Keratinocyte (primary cell): ENCODE results near the gene LAMA2. TPM values are rescaled to one million over a fixed set of nuclear protein-coding genes. Genes with fewer than 3 reads are reported as not detected.

Source experiments
- DNase-seq: peaks from one replicate; pipeline ENCODE4 v3.0.0-alpha.2; 2011; ENCODE audit warnings: low read depth, missing footprints, low spot score
- FAIRE-seq: peaks from 2 replicates; lab custom pipeline; 2011; peaks lifted over from hg19 to GRCh38; lab: Jason Lieb, UNC
- H2AFZ ChIP-seq: 2 replicates; pipeline ENCODE4 v1.6.0; 2012; ENCODE audit warnings: low read length, control low read depth, inconsistent platforms; ENCODE audit not compliant: control insufficient read depth
- H3K27ac ChIP-seq: 2 replicates; pipeline ENCODE4 v1.5.1; 2011; ENCODE audit warnings: low read length; ENCODE audit not compliant: control insufficient read depth, insufficient read depth
- H3K27me3 ChIP-seq: 3 replicates; pipeline ENCODE4 v1.6.0; 2011; ENCODE audit warnings: low read length; ENCODE audit not compliant: control insufficient read depth, insufficient read depth; ENCODE audit errors: extremely low read depth
- H3K36me3 ChIP-seq, 2 experiments: 2 replicates in 1 of 2; 3 replicates in 1 of 2; pipeline ENCODE4 v1.5.1; 2011; ENCODE audit warnings: low read length in 2 of 2, mild to moderate bottlenecking in 1 of 2; ENCODE audit not compliant: control insufficient read depth in 2 of 2, insufficient read depth in 2 of 2; ENCODE audit errors: extremely low read depth in 1 of 2
- H3K4me1 ChIP-seq: 3 replicates; pipeline ENCODE4 v1.5.1; 2011; ENCODE audit warnings: low read length; ENCODE audit not compliant: control insufficient read depth, insufficient read depth; ENCODE audit errors: extremely low read depth
- H3K4me2 ChIP-seq: 3 replicates; pipeline ENCODE4 v1.6.0; 2011; ENCODE audit warnings: low read depth, low read length; ENCODE audit not compliant: control insufficient read depth, insufficient read depth; ENCODE audit errors: extremely low read depth
- H3K4me3 ChIP-seq, 3 experiments: fragments of 200-600 bp in 1 of 3; sonication (generic) in 1 of 3; 2 replicates in 2 of 3; 3 replicates in 1 of 3; pipeline ENCODE4 v1.5.1; 2011 to 2016; ENCODE audit warnings: low read length in 3 of 3, mild to moderate bottlenecking in 3 of 3, control low read depth in 2 of 3, inconsistent platforms in 1 of 3, low read depth in 1 of 3, mixed read lengths in 1 of 3, mixed run types in 1 of 3, moderate library complexity in 1 of 3; ENCODE audit not compliant: control insufficient read depth in 2 of 3, insufficient read depth in 2 of 3; ENCODE audit errors: extremely low read depth in 1 of 3
- H3K79me2 ChIP-seq: 2 replicates; pipeline ENCODE4 v1.6.0; 2012; ENCODE audit warnings: low read length; ENCODE audit not compliant: control insufficient read depth, insufficient read depth
- H3K9ac ChIP-seq: 3 replicates; pipeline ENCODE4 v1.6.0; 2011; ENCODE audit warnings: low read length; ENCODE audit not compliant: control insufficient read depth, insufficient read depth; ENCODE audit errors: extremely low read depth
- H3K9me1 ChIP-seq: 3 replicates; pipeline ENCODE4 v1.6.0; 2011; ENCODE audit warnings: low read length; ENCODE audit not compliant: control insufficient read depth, insufficient read depth; ENCODE audit errors: extremely low read depth
- H3K9me3 ChIP-seq: 2 replicates; pipeline ENCODE4 v1.5.1; 2012; ENCODE audit warnings: low read depth, low read length; ENCODE audit not compliant: control insufficient read depth
- H4K20me1 ChIP-seq: 3 replicates; pipeline ENCODE4 v1.6.0; 2011; ENCODE audit warnings: low read length; ENCODE audit not compliant: control insufficient read depth, insufficient read depth; ENCODE audit errors: extremely low read depth
- EZH2 ChIP-seq: IDR thresholded peaks from one replicate; pipeline ENCODE4 v1.6.1; 2012; ENCODE audit warnings: inconsistent platforms, mild to moderate bottlenecking, low read length, moderate library complexity
- dilution Hi-C: fragments of 300-500 bp; cut with MboI; formaldehyde crosslinking; loops from one replicate; pipeline ENCODE4 v1.7.0; 2020; ENCODE audit warnings: low sequenced_read_pairs; ENCODE audit not compliant: extremely low pct_ligation_motif_present
- polyA plus RNA-seq, 5 experiments: library from polyadenylated mRNA; depleted of rRNA in 3 of 5; stranded (reverse) in 3 of 5; stranded (forward) in 1 of 5; unstranded in 1 of 5; fragments of >200 nt; gene quantifications; 1 replicate in 1 of 5; 2 replicates in 3 of 5; 3 replicates in 1 of 5; pipeline versions ENCODE4 v1.2.1 to v1.2.3, GENCODE V29; 2011 to 2012; ENCODE audit warnings: missing spikeins in 2 of 5, low read depth in 1 of 5, low replicate concordance in 1 of 5
- TF ChIP-seq, protein P1 (sequence below), 3 experiments: IDR thresholded peaks in 1 of 3; conservative IDR thresholded peaks in 1 of 3; optimal IDR thresholded peaks in 1 of 3; 2 replicates in 2 of 3; 3 replicates in 1 of 3; pipeline versions ENCODE3 to v1.5.1; 2011; ENCODE audit warnings: low read length in 3 of 3, mild to moderate bottlenecking in 3 of 3, moderate library complexity in 2 of 3, control low read depth in 1 of 3, inconsistent platforms in 1 of 3; ENCODE audit not compliant: insufficient read depth in 2 of 3; ENCODE audit errors: extremely low read depth in 1 of 3

LAMA2 gene
- polyA plus RNA-seq, 1 donor (not counting 4 experiments of a cell fraction or from before 2014, with no cell fraction given), result 1.4 TPM

DNA sequence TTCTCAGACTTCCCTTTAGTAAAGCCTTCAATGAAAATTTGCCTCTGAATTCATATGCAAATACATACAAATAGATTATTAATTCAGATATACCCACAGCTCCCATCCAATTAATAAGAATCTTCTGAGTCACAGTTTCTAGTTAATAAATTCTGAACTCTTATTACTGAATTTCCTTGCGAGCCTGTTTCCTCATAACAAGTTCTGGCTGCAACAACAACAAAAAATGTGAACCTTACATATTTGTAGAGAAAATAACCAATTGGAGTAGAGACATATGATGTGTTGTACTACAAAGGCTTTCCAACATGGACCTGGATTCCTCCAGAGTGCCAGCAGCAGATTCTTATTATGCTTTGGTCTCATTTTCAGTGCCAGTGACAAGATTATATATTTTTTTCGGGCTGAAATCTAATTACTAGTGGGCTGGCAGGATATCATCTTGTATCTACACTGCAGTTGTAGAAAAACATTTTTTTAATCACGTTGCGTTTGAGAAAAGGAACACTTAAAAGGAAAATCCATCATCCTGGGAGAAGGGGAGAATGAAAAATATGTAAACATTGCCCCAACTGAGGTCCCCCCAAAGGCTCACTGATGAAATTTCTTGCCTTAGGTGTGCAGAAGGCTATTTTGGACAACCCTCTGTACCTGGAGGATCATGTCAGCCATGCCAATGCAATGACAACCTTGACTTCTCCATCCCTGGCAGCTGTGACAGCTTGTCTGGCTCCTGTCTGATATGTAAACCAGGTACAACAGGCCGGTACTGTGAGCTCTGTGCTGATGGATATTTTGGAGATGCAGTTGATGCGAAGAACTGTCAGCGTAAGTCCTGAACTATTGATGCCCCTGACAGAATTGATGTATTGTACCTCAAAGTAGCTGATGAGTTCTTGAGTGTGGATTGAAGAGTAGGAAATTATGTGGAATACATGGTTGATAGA lies 404.6 kb downstream of the LAMA2 start:
- H3K9ac ChIP-seq, result no peak overlapping the region
- H3K4me3 ChIP-seq, result no peak overlapping the region
- no peak overlapping the region for H2AFZ ChIP-seq
- H3K27ac ChIP-seq, result no peak overlapping the region
- TF ChIP-seq, protein P1, sequence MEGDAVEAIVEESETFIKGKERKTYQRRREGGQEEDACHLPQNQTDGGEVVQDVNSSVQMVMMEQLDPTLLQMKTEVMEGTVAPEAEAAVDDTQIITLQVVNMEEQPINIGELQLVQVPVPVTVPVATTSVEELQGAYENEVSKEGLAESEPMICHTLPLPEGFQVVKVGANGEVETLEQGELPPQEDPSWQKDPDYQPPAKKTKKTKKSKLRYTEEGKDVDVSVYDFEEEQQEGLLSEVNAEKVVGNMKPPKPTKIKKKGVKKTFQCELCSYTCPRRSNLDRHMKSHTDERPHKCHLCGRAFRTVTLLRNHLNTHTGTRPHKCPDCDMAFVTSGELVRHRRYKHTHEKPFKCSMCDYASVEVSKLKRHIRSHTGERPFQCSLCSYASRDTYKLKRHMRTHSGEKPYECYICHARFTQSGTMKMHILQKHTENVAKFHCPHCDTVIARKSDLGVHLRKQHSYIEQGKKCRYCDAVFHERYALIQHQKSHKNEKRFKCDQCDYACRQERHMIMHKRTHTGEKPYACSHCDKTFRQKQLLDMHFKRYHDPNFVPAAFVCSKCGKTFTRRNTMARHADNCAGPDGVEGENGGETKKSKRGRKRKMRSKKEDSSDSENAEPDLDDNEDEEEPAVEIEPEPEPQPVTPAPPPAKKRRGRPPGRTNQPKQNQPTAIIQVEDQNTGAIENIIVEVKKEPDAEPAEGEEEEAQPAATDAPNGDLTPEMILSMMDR (optimal IDR thresholded peaks at IDR 0.05 in 1 of 3, IDR thresholded peaks at IDR 0.05 in 1 of 3, conservative IDR thresholded peaks at IDR 0.05 in 1 of 3; ENCODE audit: extremely low read depth in 1 of 3, insufficient read depth in 2 of 3, low read length in 3 of 3), result no peak
- TF ChIP-seq EZH2, result no peak
- dilution Hi-C loops, result no loop called here
- FAIRE-seq (no peak), DNase-seq (no peak)
- H3K27me3 ChIP-seq, result no peaks in the 10 kb centered on the region
- no peak overlapping the region for H3K4me2 ChIP-seq
- no peaks in the 10 kb centered on the region for H3K79me2 ChIP-seq
- no peaks in the 10 kb centered on the region for H4K20me1 ChIP-seq
- H3K9me3 ChIP-seq, result no peaks in the 10 kb centered on the region
- H3K4me1 ChIP-seq, result no peaks in the 10 kb centered on the region
- H3K36me3 ChIP-seq, result no peaks in the 10 kb centered on the region
- no peaks in the 10 kb centered on the region for H3K9me1 ChIP-seq

DNA sequence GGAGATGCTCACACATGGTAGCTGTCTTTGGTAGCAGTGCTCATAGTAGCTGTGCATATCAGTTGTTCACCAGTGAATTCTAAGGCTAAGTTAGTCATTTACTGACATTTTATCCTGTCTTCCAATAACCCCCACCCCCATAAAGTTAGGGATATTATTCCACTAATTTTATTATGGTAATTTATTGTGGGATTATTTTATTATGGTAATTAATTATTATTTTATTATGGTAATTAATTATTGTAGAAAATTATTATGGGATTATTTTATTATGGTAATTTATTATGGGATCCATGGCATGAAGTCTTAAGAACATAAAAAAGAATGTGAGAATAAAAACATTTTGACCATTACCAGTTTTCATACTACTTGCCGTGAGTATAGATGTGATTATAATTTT lies 406.5 kb downstream of the LAMA2 start:
- Histone ChIP-seq H3K27ac (no peak overlapping the region), H3K27me3 (no peaks in the 10 kb centered on the region), H4K20me1 (no peaks in the 10 kb centered on the region), H2AFZ (no peak overlapping the region), H3K79me2 (no peaks in the 10 kb centered on the region), H3K4me2 (no peak overlapping the region), H3K4me1 (no peaks in the 10 kb centered on the region), H3K9ac (no peak overlapping the region), H3K9me1 (no peaks in the 10 kb centered on the region), H3K36me3 (no peaks in the 10 kb centered on the region), H3K4me3 (no peak overlapping the region), H3K9me3 (no peaks in the 10 kb centered on the region)
- dilution Hi-C loops, result no loop called here
- FAIRE-seq, result no peak
- TF ChIP-seq, protein P1 (optimal IDR thresholded peaks at IDR 0.05 in 1 of 3, IDR thresholded peaks at IDR 0.05 in 1 of 3, conservative IDR thresholded peaks at IDR 0.05 in 1 of 3; ENCODE audit: extremely low read depth in 1 of 3, insufficient read depth in 2 of 3, low read length in 3 of 3), result no peak
- no peak for TF ChIP-seq EZH2
- no peak for DNase-seq
